NCI-H510A treated with DMSO at 0.1 percent for 48 hours (cell line): ENCODE measurements around the gene DNAH10.

Experiments
- DNase-seq: peaks from one replicate; lab custom pipeline; 2025; lab: John Stamatoyannopoulos, UW

DNAH10 gene

DNA sequence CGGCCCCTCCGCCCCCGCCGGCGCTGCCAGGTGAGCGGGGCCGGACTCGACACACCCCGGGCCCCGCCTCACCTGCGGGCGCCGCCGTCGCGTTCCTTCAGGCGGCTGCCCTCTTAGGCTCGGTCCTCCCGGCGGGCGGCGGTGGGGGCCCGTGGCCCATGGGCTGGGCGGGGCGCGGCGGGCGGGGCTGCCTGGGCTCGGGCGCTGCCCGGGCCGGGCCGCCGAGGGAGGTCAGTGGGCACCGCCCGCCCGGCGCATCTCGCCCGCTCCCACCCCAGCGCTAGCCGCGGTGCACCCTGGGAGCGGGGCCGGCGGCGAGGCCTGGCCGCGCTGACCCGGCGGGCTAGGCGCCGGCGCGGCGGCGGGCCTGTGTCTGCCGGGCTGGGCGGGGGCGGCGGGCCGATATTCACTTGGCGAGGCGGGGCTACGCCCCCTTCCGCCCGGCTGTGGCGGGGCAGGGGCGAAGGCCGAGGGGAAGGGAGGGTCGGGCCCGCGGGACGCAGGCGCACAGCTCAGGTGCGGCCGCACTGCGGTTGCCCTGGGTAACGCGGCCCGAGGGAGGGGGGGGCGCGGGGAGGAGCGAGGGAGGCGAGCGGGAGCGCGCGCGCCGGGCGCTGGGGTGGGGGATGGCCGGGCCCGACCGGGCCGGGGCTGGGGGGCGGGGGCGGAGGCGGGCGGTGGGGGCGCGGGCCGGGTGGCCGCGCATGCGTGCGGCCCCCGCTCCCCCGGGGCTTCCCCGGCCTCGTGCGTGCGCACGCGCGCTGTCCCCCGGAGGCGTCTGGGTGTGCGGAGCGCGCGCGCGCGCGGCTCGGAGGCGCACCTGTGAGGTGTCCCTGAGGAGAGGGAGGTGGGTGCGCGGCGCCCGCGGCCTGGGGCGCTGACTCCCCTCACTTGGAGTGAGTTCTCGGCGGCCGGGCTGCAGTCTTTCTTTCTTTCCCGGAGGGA, 210.6 kb downstream of the DNAH10 start, which contains the start of the genes CCDC92 and ZNF664:
Gene CCDC92, minus strand, starts transcription at position 375 of the 945 bp plus-strand sequence. CDS start 28,526 bp downstream, outside the sequence.
Gene ZNF664, plus strand, starts transcription at position 759 of the 945 bp plus-strand sequence. CDS start 38,930 bp downstream, outside the sequence.
- peak; percentile 99 for DNase-seq

DNA sequence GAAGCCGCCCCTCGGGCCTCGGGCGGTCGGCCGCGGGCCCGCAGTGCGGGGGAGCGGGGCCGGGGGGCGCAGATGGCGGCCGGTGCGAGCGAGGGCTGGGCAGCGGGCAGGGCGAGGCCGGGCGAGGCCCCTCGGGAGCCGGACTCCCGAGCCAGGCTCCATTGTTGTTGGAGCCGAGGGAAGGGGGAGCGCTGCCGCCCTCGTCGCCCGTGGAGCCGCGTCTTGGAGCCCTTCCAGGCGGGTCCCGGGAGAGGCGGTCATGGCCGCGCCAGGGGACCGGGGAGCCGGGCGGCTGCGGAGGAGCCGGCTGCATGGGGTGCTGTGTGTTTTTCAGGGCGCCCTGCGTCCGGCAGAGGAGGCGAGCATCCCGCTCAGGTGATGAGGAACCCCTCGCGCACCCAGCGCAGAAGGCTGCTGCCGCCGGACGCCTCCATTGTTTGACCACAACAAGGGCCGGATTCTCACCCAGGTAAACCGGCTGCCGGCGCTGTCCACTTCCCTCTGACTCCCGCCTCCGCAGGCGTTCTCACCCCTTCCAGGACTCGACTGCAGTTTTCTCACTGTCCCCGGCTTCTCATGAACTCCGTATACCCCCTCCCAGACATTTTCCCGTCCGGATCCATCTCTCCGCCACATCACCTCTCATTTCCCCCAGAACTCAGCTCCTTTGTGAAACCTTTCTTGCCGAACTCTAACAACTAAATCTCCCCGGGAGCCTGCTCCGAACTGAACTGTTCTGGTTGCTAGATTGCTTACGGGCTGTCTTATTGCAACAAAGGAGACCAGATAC, 211.6 kb downstream of the DNAH10 start:
- DNase-seq = peak; percentile 60

DNA sequence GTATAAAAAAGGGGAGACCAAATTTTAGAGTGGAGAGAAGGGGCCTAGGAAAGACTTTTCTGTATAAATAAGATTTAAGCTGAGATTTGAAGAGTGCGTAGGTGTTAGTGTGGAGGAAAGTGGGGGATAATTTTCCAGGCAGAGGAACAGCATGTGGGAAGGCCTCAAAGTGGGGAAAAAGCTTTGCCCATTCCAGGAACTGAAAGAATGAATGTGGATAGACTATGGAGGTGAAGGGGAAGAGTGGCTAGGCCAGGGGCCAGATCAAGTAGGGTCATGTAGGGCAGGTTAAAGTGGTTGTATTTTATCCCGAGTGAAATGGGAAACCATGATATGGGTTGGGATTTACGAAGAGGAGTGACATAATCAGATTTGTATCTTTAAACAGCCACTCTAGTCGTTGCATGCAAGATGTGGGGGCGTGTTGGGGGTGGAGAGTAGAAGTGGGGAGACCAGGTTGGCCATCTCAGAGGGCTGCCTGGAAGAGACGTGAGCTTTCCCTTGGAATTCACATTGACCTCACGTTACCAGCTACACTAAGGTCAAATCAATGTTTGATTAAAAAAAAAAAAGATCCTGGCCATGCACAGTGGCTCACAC, 214.2 kb downstream of the DNAH10 start:
- no peak for DNase-seq

DNA sequence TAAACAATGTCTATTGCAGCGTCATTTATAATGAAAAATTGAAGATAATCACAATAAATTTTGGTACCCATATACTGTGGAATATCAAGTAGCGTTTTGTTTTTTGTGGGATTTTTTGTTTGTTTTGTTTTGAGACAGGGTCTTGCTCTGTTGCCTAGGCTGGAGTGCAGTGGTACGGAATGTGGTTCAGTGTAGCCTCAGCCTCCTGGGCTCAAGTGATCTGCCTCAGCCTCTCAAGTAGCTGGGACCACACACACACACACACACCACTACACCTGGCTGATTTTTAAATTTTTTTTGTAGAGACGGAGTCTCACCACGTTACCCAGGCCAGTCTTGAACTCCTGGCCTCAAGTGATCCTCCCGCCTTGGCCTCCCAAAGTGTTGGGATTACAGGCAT, 217.5 kb downstream of the DNAH10 start:
- no peak for DNase-seq

DNA sequence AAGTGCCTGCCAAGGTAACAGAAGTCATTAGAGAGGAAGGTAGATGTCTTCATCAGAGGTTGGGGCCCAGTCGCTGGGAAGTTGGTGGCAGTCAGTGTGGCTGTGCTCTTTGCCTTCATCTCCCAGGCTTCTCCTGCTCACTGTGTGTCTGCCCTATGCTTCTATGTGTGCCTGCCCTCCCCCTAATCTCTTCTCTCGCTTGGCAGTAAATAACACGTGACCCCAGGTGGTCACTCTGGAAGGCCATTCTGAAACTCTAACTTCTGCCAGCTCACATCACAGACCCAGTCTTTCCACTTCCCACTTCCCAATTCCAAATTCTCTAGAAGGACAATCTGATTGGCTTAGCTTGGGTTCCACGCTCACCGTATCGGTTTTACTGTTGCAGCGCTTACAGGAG, 220.2 kb downstream of the DNAH10 start:
- DNase-seq = no peak

DNA sequence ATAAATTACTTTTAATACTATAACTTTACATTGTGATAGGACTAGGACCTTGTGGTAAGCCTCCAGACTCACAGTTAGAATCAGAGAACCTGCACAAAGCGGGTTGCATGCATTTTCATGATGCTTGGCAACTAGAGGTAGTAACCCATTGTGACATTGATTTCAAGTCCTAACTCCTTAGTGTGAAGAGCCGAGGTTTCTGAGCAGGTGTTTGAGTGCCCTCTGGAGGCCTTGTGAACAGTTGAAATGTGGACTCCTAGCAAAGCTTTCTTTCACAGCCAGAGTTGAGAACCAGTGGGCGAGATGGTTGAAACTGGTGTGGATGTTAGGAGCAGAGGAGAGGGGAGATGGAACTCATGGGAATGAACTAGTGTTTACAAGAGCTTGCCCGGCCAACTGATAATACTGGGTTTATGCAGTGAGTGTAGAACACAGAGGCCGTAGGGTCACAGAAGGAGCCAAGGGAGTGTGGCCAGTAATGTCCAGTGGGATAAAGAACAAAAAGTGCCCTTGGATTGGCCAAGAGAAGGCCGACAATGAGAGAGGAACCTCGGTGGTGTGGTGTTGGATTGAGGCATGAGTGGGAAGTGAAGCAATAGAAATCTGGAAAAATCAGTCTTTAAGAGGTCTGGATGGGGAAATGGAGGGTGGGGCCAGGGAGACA, 221.9 kb downstream of the DNAH10 start:
- DNase-seq = peak; percentile 67

DNA sequence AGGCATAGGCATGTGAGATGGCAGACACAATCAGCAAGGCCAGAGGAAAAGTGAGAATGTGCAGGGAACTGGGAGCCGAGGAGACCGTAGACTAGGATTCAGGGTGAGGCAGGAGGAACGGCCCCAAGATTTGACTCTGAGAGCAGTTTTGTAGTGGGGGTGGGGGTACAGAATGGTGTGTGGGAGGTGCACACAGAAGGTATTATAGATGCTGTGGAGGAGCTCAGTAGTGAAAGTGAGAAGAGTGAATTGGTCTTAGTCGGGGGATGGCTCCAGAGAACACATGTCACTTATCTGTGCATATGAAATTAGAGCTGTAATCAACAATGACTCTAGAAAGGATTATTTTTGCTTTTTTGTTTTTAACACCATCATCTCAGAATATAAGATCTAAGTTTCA, 222.8 kb downstream of the DNAH10 start:
- no peak for DNase-seq
